GM21360 (cell line): Measurements from ENCODE around the gene VBP1.
A peak's percentile ranks its signal among the peaks of the same experiment; 100 is the strongest.
"Not testable (repeated sequence)": the region's sequence is repeated elsewhere in the genome, so short reads cannot be mapped to it uniquely, and the experiment has no call there.

Source experiments
- ATAC-seq: cut with Tn5 transposase; IDR thresholded peaks from one replicate; pipeline ENCODE4 v1.9.1; 2021; ENCODE audit warnings: mild to moderate bottlenecking, moderate library complexity; ENCODE audit not compliant: unreplicated experiment

Gene VBP1

GRCh38 chrX:155216179-155216939 lies at the start of gene VBP1:
Gene VBP1 (plus strand): TSS chrX:155216460. CDS start chrX:155216483, 23 bp downstream.
- peak; percentile 95 for ATAC-seq

GRCh38 chrX:155169881-155170280 lies 46.4 kb upstream of the VBP1 start:
- ATAC-seq: no peak

GRCh38 chrX:155179346-155179997 lies 36.8 kb upstream of the VBP1 start:
- no peak for ATAC-seq

GRCh38 chrX:155188786-155189185 lies 27.5 kb upstream of the VBP1 start:
- ATAC-seq: no peak

GRCh38 chrX:155211208-155211607 lies 5.1 kb upstream of the VBP1 start:
- ATAC-seq: no peak

GRCh38 chrX:155213731-155214130 lies 2.5 kb upstream of the VBP1 start:
- ATAC-seq: no peak

GRCh38 chrX:155215443-155216178 lies 649 bp upstream of the VBP1 start:
- ATAC-seq: peak; percentile 22

GRCh38 chrX:155216940-155217440 lies 730 bp downstream of the VBP1 start:
- no peak for ATAC-seq

GRCh38 chrX:155218777-155219176 lies 2.5 kb downstream of the VBP1 start:
- ATAC-seq: no peak

GRCh38 chrX:155221351-155221750 lies 5.1 kb downstream of the VBP1 start:
- no peak for ATAC-seq

GRCh38 chrX:155223746-155224145 lies 7.5 kb downstream of the VBP1 start:
- not testable (repeated sequence) for ATAC-seq

GRCh38 chrX:155225774-155226173 lies 9.5 kb downstream of the VBP1 start:
- no peak for ATAC-seq

GRCh38 chrX:155231163-155231562 lies 14.9 kb downstream of the VBP1 start:
- ATAC-seq: peak; percentile 84

- ATAC-seq: no peak
Observed at GRCh38 chrX:155235891-155236290, 19.6 kb downstream of the VBP1 start.

- no peak for ATAC-seq
Observed at GRCh38 chrX:155237719-155238118, 21.5 kb downstream of the VBP1 start.

- no peak for ATAC-seq
Observed at GRCh38 chrX:155242300-155242699, 26.0 kb downstream of the VBP1 start.

GRCh38 chrX:155246748-155247147 lies 30.5 kb downstream of the VBP1 start:
- ATAC-seq: no peak

GRCh38 chrX:155247497-155247896 lies 31.2 kb downstream of the VBP1 start:
- ATAC-seq: no peak

GRCh38 chrX:155251391-155251790 lies 35.1 kb downstream of the VBP1 start:
- ATAC-seq: no peak

GRCh38 chrX:155259752-155260151 lies 43.5 kb downstream of the VBP1 start:
- no peak for ATAC-seq

- no peak for ATAC-seq
Observed at GRCh38 chrX:155262970-155263754, 46.9 kb downstream of the VBP1 start.
